ENCODE results near the gene ZNF708. TPM values are rescaled to one million over a fixed set of nuclear protein-coding genes. Genes with fewer than 3 reads are reported as not detected.
"Not testable (repeated sequence)": the region's sequence is repeated elsewhere in the genome, so short reads cannot be mapped to it uniquely, and the experiment has no call there.

Gene ZNF708
- total and polyA plus RNA-seq, 2 of the 13 experiments (the other 11 are each of a cell fraction or from before 2014, with no cell fraction given) = 1.8 to 5.2 TPM

DNA sequence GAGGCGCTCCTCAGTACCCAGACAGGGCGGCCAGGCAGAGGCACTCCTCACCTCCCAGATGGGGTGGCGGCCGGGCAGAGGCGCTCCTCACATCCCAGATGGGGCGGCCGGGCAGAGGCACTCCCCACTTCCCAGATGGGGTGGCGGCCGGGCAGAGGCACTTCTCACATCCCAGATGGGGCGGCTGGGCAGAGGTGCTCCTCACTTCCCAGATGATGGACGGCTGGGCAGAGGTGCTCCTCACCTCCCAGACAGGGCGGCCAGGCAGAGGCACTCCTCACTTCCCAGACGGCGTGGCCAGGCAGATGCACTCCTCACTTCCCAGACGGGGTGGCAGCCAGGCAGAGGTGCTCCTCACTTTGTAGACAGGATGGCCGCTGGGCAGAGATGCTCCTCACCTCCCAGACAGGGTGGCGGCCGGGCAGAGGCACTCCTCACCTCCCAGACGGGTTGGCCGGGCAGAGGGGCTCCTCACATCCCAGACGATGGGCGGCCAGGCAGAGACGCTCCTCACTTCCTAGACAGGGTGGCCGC lies 68.3 kb downstream of the ZNF708 start:
- H4K20me1 ChIP-seq (ENCODE audit: insufficient read depth, low read length); intact Hi-C loops (cut with micrococcal nuclease; ENCODE audit: unreplicated experiment); POLR2A ChIA-PET; DNase-seq (ENCODE audit: low spot score); H3K4me3 ChIP-seq (replicated peaks in 1 of 3; ENCODE audit: insufficient read depth in 1 of 3, low read depth in 2 of 3, low read length in 3 of 3); CTCF ChIA-PET (ENCODE audit: low intra/inter-chr PET ratio, low total read pairs); H3K36me3 ChIP-seq (replicated peaks in 1 of 2; ENCODE audit: control insufficient read depth in 1 of 2, insufficient read depth in 2 of 2, low read length in 2 of 2); H3K9ac ChIP-seq (ENCODE audit: insufficient read depth, low read depth, low read length); BruUV-seq (replicated peaks); in situ Hi-C loops (cut with HindIII; ENCODE audit: extremely low pct_ligation_motif_present, low pct_unique_long_range_greater_than_20kb); ATAC-seq; H3K27ac ChIP-seq (ENCODE audit: extremely low read length, insufficient read depth, low read length); H3K79me2 ChIP-seq (ENCODE audit: insufficient read depth, low read length); H3K27me3 ChIP-seq (ENCODE audit: control insufficient read depth in 1 of 2, insufficient read depth in 2 of 2, low read length in 2 of 2); H3K4me1 ChIP-seq (ENCODE audit: insufficient read depth, low read length); FAIRE-seq; H2AFZ ChIP-seq (ENCODE audit: low read length); H3K4me2 ChIP-seq (ENCODE audit: low read depth, low read length): not testable (repeated sequence)
- peaks cover 20% of the 10 kb centered on the region; the same call in 1 of the 2 replicates for H3K9me3 ChIP-seq (ENCODE audit: low read length)
- WGBS (ENCODE audit: low lambda C conversion rate) = 100% methylated on average over 1 of the region's 24 CpGs

DNA sequence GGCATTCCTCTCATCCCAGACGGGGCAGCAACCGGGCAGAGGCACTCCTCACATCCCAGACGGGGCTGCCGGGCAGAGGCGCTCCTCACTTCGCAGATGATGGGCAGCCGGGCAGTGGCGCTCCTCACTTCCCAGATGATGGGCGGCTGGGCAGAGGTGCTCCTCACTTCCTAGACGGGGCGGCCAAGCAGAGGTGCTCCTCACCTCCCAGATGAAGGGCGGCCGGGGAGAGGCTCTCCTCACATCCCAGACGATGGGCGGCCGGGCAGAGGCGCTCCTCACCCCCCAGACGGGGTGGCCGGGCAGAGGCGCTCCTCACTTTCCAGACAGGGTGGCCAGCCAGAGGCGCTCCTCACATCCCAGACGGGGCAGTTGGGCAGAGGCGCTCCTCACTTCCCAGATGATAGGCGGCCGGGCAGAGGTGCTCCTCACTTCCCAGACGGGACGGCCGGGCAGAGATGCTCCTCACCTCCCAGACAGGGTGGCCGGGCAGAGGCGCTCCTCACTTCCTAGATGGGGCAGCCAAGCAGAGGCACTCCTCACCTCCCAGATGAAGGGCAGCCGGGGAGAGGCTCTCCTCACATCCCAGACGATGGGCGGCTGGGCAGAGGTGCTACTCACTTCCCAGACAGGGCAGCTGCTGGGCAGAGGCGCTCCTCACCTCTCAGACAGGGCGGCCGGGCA lies 68.9 kb downstream of the ZNF708 start:
- Histone ChIP-seq H3K9ac (ENCODE audit: insufficient read depth, low read depth, low read length) (no peak overlapping the region), H3K4me1 (ENCODE audit: insufficient read depth, low read length) (no peaks in the 10 kb centered on the region), H3K9me3 (ENCODE audit: low read length) (peaks cover 20% of the 10 kb centered on the region; the same call in 1 of the 2 replicates), H3K79me2 (ENCODE audit: insufficient read depth, low read length) (no peaks in the 10 kb centered on the region), H4K20me1 (ENCODE audit: insufficient read depth, low read length) (no peaks in the 10 kb centered on the region), H3K36me3 (replicated peaks in 1 of 2; ENCODE audit: control insufficient read depth in 1 of 2, insufficient read depth in 2 of 2, low read length in 2 of 2) (no peaks in the 10 kb centered on the region), H3K27me3 (ENCODE audit: control insufficient read depth in 1 of 2, insufficient read depth in 2 of 2, low read length in 2 of 2) (no peaks in the 10 kb centered on the region), H3K27ac (ENCODE audit: extremely low read length, insufficient read depth, low read length) (no peak overlapping the region), H3K4me3 (replicated peaks in 1 of 3; ENCODE audit: insufficient read depth in 1 of 3, low read depth in 2 of 3, low read length in 3 of 3) (no peak overlapping the region), H2AFZ (ENCODE audit: low read length) (no peak overlapping the region), H3K4me2 (ENCODE audit: low read depth, low read length) (no peak overlapping the region)
- intact Hi-C loops (cut with micrococcal nuclease; ENCODE audit: unreplicated experiment) = no loop called here
- POLR2A ChIA-PET = no interaction called here
- DNase-seq (ENCODE audit: low spot score) (no peak), FAIRE-seq (no peak), ATAC-seq (no peak)
- in situ Hi-C loops (cut with HindIII; ENCODE audit: extremely low pct_ligation_motif_present, low pct_unique_long_range_greater_than_20kb) = no loop called here
- CTCF ChIA-PET (ENCODE audit: low intra/inter-chr PET ratio, low total read pairs) = no interaction called here
- no peak for TF ChIP-seq RBFOX2 (IDR thresholded peaks at IDR 0.05; ENCODE audit: low read depth, low read length)
- WGBS (ENCODE audit: low lambda C conversion rate) = 82% methylated on average over 9 of the region's 36 CpGs
- no TSS peak for BruUV-seq (replicated peaks)

DNA sequence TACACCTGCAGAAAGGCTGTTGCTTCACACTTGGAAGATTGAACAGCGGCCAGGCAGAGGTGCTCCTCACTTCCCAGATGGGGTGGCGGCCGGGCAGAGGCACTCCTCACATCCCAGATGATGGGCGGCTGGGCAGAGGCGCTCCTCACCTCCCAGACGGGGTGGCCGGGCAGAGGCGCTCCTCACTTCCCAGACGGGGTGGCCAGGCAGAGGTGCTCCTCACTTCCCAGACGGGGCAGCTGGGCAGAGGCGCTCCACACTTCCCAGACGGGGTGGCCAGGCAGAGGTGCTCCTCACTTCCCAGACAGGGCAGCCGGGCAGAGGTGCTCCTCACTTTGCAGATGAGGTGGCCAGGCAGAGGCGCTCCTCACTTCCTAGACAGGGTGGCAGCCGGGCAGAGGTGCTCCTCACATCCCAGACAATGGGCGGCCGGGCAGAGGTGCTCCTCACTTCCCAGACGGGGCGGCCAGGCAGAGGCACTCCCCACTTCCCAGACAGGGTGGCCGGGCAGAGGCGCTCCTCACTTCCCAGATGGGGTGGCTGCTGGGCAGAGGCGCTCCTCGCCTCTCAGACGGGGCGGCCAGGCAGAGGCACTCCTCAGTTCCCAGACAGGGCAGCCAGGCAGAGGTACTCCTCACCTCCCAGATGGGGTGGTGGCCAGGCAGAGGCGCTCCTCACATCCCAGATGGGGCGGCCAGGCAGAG lies 69.6 kb downstream of the ZNF708 start:
- 36% methylated on average over 6 of the region's 27 CpGs for WGBS (ENCODE audit: low lambda C conversion rate)

More for the DNA sequence above, 69.6 kb downstream of the ZNF708 start:
- H2AFZ ChIP-seq (ENCODE audit: low read length); H4K20me1 ChIP-seq (ENCODE audit: insufficient read depth, low read length); FAIRE-seq; intact Hi-C loops (cut with micrococcal nuclease; ENCODE audit: unreplicated experiment); POLR2A ChIA-PET; H3K4me1 ChIP-seq (ENCODE audit: insufficient read depth, low read length); H3K27ac ChIP-seq (ENCODE audit: extremely low read length, insufficient read depth, low read length); ATAC-seq; H3K79me2 ChIP-seq (ENCODE audit: insufficient read depth, low read length); CTCF ChIA-PET (ENCODE audit: low intra/inter-chr PET ratio, low total read pairs); BruUV-seq (replicated peaks); H3K4me2 ChIP-seq (ENCODE audit: low read depth, low read length); H3K4me3 ChIP-seq (replicated peaks in 1 of 3; ENCODE audit: insufficient read depth in 1 of 3, low read depth in 2 of 3, low read length in 3 of 3); H3K36me3 ChIP-seq (replicated peaks in 1 of 2; ENCODE audit: control insufficient read depth in 1 of 2, insufficient read depth in 2 of 2, low read length in 2 of 2); H3K9ac ChIP-seq (ENCODE audit: insufficient read depth, low read depth, low read length); in situ Hi-C loops (cut with HindIII; ENCODE audit: extremely low pct_ligation_motif_present, low pct_unique_long_range_greater_than_20kb); H3K27me3 ChIP-seq (ENCODE audit: control insufficient read depth in 1 of 2, insufficient read depth in 2 of 2, low read length in 2 of 2); DNase-seq (ENCODE audit: low spot score): not testable (repeated sequence)
- peaks cover 20% of the 10 kb centered on the region; the same call in 1 of the 2 replicates for H3K9me3 ChIP-seq (ENCODE audit: low read length)
